ENCODE measurements around the gene SLC9A5.

SLC9A5 gene

DNA sequence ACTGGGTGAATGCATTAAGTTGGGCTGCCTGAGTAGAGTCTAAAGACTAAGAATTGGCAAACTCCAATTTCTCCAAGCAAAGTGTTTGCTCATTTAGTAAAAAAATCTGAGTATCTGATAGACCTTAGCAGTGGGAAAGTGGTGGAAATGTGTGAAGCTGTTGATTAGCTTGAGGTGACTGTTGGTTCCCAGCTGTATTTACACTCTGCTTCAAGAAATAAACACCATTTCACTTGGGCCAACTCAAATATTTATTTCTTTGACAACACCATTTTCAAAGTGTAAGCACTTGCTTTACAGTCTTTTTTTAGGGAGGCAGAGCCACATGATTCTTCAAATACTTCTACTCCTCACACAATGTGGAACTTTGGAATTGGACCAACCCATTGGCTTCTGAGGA lies 69.1 kb downstream of the SLC9A5 start:
- DNase-seq, result no peak
